GM19193 (cell line): ENCODE data around the gene ROR2.

ENCODE experiments used
- POLR2A ChIP-seq: IDR thresholded peaks from 4 replicates; pipeline ENCODE4 v1.6.1; 2011; ENCODE audit not compliant: insufficient read depth, insufficient read length; ENCODE audit errors: extremely low read depth

The ROR2 gene

DNA sequence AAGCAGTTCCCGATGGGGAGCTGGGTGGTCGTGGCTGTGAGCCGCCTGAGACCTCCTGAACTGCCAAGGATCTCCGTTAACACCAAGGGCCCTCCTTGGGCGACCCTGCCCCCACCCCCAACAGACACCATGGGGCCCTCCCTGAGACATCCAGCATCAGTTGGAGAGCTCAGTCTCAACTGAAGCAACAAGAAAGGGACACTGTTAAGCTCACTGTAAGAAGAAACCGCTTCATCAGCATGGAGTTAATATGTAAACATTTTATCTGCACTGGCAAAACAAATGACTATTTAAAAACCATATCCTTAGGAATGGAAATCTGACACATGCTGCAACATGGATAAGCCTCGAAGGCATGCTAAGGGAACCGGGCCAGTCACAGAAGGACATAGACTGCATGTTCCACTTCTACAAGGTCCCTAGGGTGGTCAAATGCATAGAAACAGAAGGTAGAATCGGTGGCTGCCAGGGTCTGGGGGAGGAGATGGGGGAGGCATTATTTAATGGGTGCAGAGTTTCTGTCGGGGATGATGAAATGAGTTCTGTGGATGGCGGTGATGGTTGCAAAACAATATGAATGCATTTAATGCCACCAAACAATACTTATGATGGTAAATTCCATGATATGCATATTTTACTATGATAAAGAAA is 47.4 kb downstream of the ROR2 start:
- TF ChIP-seq POLR2A = no peak

DNA sequence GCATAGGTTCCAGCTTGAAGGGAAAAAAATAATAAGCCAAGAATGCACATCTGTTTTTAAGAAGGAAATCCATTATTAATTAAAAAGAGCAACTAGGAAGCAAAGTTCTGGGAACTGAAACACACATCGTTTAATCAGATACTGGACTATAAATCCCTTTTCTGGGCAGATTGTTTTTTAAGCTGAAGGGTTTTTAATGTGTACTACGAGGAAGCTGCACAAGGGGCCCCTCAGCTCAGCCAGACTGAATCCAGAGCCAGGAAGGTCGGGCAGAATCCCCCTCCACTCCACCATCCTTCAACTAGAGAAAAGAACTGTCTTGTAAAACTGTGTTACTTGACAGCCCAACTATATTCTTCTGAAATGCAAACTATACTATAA is 49.2 kb downstream of the ROR2 start:
- TF ChIP-seq POLR2A = no peak

DNA sequence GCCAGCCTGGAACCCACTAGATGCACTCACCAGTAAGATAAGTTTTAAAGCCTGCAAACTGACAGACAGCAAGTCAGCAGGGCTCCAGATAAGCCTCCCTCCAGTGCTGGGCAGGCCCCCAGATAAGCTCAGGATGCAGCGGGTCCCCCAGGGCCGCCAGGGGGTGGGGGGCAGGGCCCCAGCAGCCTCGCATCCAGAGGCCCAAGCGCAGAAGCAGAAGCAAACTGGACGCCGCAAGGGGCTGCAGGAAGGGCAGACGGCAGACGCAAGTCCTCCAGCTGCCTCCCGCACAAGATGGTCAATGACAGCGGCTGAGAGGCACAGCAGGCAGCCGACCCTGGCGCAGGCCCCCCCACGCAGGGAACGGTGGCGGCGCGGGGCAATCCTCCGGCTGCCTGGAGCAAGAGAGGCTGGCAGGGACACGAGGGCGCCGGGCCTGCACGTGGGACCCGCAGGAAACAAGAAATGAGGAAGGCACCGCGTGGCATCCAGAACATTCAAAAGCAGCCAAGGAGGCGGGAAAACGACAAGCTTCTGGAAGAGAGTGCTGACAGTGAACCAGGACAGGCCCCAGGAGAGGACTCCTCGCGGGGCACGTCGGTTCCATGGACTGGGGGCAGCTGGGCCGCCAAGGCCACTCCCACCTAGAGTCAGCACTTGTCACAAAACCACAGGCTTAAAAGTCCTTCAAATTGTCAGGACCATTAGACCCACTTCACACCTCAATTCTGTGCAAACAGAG is 49.8 kb downstream of the ROR2 start:
- TF ChIP-seq POLR2A = no peak

DNA sequence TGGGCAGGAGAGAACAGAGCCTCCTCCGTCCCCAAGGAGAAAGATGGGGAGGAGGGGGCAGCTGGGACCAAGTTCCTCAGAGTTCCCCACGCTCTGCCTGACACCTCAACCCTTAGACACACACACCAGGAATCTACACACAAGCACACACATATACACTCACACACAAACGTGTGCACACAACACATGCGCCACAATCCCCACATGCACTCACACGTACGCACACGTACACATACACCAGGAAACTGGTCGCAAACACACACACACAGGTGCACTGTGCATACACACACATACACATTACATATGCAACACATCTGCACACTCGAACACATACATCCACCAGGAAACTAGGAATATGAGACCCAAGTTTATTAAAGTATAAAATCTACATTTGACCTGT is 50.4 kb downstream of the ROR2 start:
- TF ChIP-seq POLR2A = no peak

DNA sequence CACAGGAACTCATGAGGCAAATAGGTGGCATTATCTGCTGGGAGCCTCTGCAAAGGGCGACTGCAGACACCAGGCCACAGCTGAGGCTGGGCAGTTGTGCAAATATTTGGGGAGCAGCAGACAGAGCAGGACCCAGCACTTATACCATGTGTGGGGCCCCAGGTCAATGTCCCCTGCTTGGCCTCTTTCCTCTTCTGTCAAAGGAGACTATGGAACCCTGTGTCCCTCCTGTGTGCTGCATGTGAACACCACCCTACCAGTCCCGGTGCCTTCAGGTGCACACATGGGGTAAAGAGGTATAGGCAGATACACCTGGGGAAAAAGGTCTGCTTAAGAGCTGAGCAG is 50.8 kb downstream of the ROR2 start:
- TF ChIP-seq POLR2A = no peak

DNA sequence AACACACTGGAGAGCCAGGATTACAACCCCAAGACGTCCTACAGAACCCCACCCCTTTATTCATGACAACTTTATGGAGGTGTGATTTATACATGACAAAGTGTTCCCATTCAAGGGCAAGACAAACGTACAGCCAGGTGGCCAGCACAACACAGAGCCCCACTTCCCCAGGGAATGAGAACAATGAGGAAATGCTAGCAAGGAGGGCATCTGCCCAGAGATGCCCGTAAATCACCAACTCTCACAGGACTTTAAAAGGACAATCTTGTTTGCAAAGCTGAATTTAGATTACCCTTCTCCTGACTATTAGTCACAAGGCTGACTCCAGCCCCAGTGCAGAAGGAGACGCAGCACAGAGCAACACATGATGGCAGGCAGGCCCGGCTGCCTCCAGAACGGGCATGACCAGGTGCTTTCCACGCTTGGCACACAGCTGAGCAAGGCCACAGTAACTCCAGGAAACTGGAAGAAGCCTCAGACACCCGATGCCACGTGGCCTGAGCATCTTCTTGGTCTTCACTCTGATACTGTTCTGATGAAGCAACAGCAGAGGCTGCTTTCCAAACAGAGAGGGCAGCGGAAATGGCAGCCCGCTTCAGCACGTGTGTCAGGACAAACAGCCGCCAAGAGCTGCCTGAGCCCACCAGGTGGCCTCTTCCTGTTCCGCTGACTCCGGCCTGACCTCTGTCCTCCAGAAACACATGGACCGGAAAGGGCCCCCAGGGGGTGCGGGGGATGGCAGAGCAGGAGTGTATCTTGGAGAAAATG is 51.4 kb downstream of the ROR2 start:
- TF ChIP-seq POLR2A = no peak

DNA sequence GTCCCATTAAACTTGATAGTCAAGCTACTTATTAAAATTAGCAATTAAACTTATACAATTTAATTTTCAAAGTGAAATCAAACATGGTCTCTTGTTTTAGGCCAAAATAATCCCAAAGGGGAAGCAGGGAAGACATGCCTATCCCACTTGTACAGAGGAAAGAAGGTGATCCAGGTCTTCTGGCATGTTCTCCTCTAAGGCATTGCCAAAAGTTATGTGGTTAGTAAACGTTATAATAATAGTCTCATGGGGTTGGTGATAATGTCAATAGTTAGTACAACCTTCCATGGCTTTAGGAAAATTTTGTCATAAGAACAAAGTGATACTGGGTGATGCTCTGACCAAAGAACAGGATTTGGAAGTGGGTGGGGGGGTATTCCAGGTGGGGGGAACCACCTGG is 52.8 kb downstream of the ROR2 start:
- TF ChIP-seq POLR2A = no peak

DNA sequence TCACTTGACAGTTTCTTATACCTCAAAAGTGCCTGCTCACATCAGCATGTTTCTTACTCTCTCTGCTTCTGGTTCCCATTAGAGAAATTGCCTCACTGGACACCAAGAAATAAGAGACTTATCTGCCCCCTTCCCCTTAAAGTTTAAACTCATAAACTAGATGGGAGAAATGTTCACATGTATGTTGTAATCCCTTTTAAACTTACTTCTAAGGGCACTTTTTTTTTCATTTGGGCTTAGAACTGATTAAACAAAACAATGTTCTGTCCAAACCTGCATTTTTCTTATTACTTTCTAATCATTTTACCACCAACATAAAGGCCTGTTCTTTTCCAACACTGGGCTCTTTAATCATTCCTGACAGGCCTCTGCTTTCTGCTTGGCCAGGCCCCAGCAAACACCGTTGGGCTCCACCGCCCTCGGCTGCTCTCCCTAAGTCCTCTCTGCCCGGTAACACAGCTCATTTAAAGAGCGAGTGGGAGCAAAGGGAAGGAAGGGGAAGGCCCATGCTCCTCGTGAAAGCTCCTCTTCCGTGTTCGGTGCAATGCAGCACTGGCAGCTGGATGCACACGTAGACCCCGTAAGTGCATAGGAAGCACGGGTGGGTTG is 53.4 kb downstream of the ROR2 start:
- TF ChIP-seq POLR2A = no peak

DNA sequence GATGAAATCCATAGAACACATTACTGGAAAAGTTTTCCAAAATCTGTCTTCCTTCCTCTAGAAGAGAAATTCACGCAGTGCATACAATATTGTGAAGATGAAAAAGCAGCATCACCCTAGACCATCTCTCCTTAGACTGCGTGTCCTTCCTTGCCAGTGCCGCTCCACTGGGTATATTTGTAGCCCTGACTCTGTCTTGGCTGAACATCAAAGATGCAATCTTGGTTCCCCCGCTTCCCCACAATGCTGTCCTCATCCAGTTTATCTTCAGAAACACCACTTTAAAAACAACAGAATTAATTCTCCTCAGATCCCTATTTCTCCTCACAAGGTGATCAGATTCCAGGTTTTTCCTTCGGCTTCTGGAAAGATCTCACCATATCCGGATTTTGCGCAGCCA is 53.9 kb downstream of the ROR2 start:
- TF ChIP-seq POLR2A = no peak

DNA sequence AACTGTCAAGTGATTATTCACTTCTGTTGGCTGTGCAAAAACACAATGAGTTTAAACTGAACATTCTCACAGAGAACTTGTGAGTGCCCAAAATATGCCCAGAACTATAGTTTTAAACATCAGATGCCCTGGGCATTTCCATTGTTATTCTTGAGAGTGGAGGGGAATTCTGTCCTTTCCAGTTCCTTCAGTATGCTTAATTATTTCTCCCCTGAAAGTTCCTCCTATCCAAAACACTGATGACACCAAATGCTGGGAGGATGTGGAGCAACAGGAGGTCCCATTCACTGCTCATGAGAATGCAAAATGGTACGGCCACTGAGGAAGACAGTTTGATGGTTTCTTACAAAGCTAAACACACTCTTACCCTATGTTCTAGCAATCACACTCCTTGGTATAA is 55.5 kb downstream of the ROR2 start:
- no peak for TF ChIP-seq POLR2A

DNA sequence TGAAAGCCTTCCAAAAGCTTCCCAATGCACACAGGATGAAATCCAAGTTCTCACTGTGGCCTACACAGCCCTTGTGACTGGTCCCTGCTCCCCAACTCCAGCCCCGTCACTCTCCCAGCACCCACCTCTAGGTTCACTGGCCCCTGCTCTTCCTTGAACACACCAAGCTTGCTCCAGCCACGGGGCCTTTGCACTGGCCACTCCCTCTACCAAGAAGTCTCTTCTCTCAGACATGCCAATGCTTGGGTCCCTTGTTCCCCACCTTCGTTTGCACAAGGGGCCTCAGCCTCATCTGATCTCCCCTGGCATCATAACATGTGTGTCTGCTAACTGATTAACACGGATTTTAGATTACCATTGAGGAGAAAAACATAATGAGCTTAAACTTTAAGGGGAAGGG is 56.0 kb downstream of the ROR2 start:
- no peak for TF ChIP-seq POLR2A

DNA sequence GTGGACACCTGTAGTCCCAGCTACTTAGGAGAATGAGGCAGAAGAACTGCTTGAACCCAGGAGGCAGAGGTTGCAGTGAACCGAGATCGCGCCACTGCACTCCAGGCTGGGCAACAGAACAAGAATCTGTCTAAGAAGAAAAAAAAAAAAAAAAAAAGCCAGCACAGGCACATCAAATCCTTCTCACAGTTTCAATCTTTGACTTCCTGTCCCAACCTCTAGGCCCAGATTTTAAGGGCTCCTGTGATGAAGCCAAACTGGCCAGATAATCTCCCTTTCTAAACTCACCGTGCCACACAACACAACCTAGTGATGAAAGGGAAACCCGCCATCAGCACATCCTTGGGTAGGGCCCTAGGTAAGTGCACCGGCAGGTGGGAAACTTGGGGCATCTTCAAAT is 58.1 kb downstream of the ROR2 start:
- no peak for TF ChIP-seq POLR2A

DNA sequence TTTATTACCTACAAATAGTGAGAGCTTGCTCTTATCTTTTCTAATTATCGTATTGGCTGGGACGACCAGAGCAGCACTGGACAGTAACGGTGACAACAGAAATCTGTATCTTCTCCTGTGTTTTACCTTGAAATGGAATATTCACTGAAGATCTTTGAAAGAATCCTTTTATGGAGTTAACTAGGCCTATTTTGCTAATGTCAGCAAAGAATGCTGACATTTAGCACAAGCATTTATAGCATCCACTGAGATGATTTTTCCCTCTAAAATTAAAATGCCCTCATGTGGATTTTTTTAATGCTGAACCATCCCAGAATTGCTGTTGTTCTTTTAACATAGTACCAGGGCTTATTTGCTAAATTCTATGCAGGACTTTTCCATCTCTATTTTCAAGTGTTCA is 59.4 kb downstream of the ROR2 start:
- no peak for TF ChIP-seq POLR2A

DNA sequence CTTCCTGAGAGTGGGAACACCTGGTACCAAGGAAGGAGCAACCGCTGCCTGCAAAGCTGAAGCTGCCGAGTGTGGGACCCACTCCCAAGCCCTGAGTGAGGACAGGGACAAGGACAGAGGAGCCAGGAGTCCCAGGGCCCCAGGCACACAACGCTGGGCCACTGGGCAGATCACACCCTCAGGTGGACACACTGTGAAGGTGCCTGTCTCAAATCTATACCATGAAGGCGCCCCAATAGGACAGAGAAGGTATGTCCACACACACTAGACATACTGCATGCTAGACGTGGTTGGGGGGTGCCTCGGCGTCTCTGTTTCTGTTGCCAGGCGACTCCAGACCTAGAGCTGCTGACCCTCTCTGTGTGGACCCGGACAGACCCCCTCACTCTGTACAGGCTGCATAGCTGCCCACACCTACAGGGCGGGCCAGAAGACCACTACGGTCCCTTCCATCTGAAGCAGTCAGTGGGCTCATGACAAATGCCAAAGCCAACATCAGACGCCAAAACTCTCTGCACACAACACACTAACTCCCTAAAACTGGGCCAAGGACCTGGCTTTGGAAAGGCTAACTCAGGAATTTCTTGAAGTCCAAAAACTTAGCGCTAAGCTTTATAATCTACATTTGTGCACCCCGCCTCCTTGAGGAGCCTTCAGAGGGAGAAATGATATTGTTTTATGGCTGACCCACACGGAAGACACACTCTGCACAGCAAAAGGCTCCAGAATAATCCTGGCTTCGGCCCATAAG is 60.7 kb downstream of the ROR2 start:
- TF ChIP-seq POLR2A = no peak
